Activated CD4-positive, alpha-beta memory T cell treated with anti-CD3 and anti-CD28 coated beads, Interleukin-2, amount 10 ng/mL, durations not matched to agents 7 days and 5 days (primary cell): ENCODE measurements around the gene CDRT4. TPM values are rescaled to one million over a fixed set of nuclear protein-coding genes. Genes with fewer than 3 reads are reported as not detected.

ENCODE experiments used
- CTCF ChIA-PET: fragments of 350-600 bp; sonication (Branson Sonifier 250); formaldehyde crosslinking; loops from one replicate; lab custom pipeline; 2021; ENCODE audit warnings: antibody characterized with exemption, inconsistent platforms; lab: Charles Lee
- POLR2A ChIA-PET: fragments of 350-600 bp; sonication (Branson Sonifier 250); formaldehyde crosslinking; loops from one replicate; lab custom pipeline; 2021; ENCODE audit warnings: antibody characterized with exemption; lab: Charles Lee
- DNase-seq: peaks from one replicate; pipeline ENCODE4 v3.0.0-alpha.2; 2020
- H3K27ac Mint-ChIP-seq: one replicate; pipeline ENCODE4 v1.8.0; 2021; ENCODE audit warnings: mild to moderate bottlenecking, mixed read lengths
- H3K27me3 Mint-ChIP-seq: one replicate; pipeline ENCODE4 v1.8.0; 2021; ENCODE audit warnings: mixed read lengths
- H3K36me3 Mint-ChIP-seq: one replicate; pipeline ENCODE4 v1.8.0; 2021; ENCODE audit warnings: low read depth, mixed read lengths
- H3K4me1 Mint-ChIP-seq: one replicate; pipeline ENCODE4 v1.8.0; 2021; ENCODE audit warnings: mixed read lengths
- H3K4me3 Mint-ChIP-seq: one replicate; pipeline ENCODE4 v1.8.0; 2021; ENCODE audit warnings: mild to moderate bottlenecking, mixed read lengths
- H3K9me3 Mint-ChIP-seq: one replicate; pipeline ENCODE4 v1.8.0; 2021; ENCODE audit warnings: mixed read lengths
- total RNA-seq, 2 experiments: library from RNA; stranded (reverse); gene quantifications; one replicate each; pipeline ENCODE4 v1.2.3, GENCODE V29; 2021

Gene CDRT4
- total RNA-seq, 2 experiments from 2014 or later, result 5.1 to 5.3 TPM

DNA sequence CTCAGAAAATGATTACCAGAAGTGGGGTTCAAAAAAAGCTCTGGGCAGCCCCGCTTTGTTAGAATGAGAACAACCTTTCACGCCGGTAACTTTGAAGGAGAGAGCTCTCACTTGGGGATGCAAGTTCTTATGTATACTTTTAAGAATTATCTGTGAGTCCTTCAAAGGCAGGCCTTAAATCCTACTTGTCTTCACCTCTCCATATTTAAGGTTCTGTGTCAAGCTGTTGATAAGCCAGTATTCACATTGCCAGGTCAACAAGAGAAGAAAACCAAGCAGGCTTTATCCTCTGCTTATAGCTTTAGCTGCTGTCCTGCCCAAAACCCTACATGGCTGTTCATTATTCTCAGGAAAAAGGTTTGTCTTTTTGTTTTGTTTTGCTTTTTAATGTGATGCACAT, 42.9 kb downstream of the CDRT4 start:
- POLR2A ChIA-PET, result no interaction called here
- Mint-ChIP-seq H3K4me3 (no peak overlapping the region), H3K9me3 (no peaks in the 10 kb centered on the region), H3K27ac (no peak overlapping the region), H3K27me3 (peaks cover 1% of the 10 kb centered on the region), H3K36me3 (no peaks in the 10 kb centered on the region), H3K4me1 (no peaks in the 10 kb centered on the region)
- CTCF ChIA-PET, result no interaction called here
- DNase-seq, result no peak

DNA sequence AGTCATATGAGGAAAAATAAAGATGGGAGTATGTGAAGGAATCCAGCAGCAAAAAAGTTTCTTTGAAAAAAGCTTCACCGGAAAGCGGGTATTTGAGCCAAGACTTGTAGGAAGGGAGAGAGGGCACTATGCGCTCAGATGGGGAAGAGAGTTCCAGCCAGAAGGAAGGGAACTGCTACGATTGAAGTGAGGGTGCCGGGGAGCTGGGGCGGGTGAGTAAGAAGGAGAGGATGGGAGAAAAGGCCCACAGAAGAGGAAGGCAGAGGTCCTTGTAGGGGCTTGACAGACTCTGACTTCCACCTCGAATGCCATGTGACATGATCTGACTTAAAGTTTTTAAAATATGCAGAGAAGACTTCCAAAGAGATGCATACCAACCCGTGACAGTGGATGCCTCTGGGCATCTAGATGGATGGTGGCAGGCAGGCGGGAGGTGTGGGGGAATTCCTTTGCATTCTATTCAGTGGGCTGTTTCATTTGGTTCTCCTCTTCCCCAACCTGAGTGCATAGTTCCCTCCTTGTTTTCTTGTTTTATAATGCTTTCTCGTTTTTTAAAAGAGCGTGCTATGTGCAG, 44.9 kb downstream of the CDRT4 start:
- H3K27me3 Mint-ChIP-seq, result no peaks in the 10 kb centered on the region
- POLR2A ChIA-PET, result no interaction called here
- no peak for DNase-seq
- no peaks in the 10 kb centered on the region for H3K9me3 Mint-ChIP-seq
- CTCF ChIA-PET, result no interaction called here
- H3K4me3 Mint-ChIP-seq, result no peak overlapping the region
- no peak overlapping the region for H3K27ac Mint-ChIP-seq
- no peaks in the 10 kb centered on the region for H3K36me3 Mint-ChIP-seq
- no peaks in the 10 kb centered on the region for H3K4me1 Mint-ChIP-seq

GRCh38 chr17:15418781-15419180, 48.6 kb downstream of the CDRT4 start:
- CTCF ChIA-PET, result no interaction called here
- POLR2A ChIA-PET, result no interaction called here

GRCh38 chr17:15414532-15415306, 52.7 kb downstream of the CDRT4 start:
- POLR2A ChIA-PET, result no interaction called here
- H3K4me3 Mint-ChIP-seq, result no peak overlapping the region
- H3K9me3 Mint-ChIP-seq, result no peaks in the 10 kb centered on the region
- H3K27me3 Mint-ChIP-seq, result no peaks in the 10 kb centered on the region
- CTCF ChIA-PET, result no interaction called here
- no peaks in the 10 kb centered on the region for H3K36me3 Mint-ChIP-seq
- H3K27ac Mint-ChIP-seq, result no peak overlapping the region
- H3K4me1 Mint-ChIP-seq, result no peaks in the 10 kb centered on the region
- no peak for DNase-seq

More at GRCh38 chr17:15418781-15419180, 48.6 kb downstream of the CDRT4 start:
- H3K36me3 Mint-ChIP-seq, result no peaks in the 10 kb centered on the region
- no peak overlapping the region for H3K27ac Mint-ChIP-seq
- no peaks in the 10 kb centered on the region for H3K9me3 Mint-ChIP-seq
- H3K4me1 Mint-ChIP-seq, result no peaks in the 10 kb centered on the region
- H3K4me3 Mint-ChIP-seq, result no peak overlapping the region
- DNase-seq, result no peak
- H3K27me3 Mint-ChIP-seq, result no peaks in the 10 kb centered on the region

GRCh38 chr17:15413101-15413771, 54.2 kb downstream of the CDRT4 start:
- ChIA-PET CTCF (no interaction called here), POLR2A (interaction anchor here (0.5 kb wide), 1 partner anchor 272 kb away, joined by 3 read pairs; no protein-coding TSS in a partner anchor)

DNA sequence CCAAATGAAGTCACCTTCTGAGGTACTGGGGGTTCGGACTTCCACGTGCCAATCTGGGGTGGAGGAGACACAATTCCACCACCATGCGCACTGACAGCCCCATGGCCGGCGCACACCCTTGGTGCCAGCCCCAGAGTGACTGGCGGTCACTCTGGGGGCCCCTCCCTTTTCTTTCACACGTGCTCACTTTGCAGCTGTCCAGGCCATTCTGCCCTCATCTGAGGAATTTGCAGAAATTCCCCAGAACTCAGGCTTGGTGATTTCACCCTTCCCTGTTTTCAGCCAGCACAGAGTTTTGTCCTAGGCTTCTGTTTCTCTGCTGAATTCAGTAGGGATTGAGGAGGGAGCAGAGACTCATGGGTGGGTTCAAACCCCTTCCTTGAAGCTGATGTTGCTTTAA, 54.8 kb downstream of the CDRT4 start:
- H3K4me3 Mint-ChIP-seq, result no peak overlapping the region
- H3K27me3 Mint-ChIP-seq, result no peaks in the 10 kb centered on the region
- no peak for DNase-seq
- no peaks in the 10 kb centered on the region for H3K9me3 Mint-ChIP-seq
- POLR2A ChIA-PET, result interaction anchor here (0.5 kb wide), 1 partner anchor 273 kb away, joined by 3 read pairs; no protein-coding TSS in a partner anchor
- no peaks in the 10 kb centered on the region for H3K4me1 Mint-ChIP-seq
- CTCF ChIA-PET, result no interaction called here
- H3K27ac Mint-ChIP-seq, result no peak overlapping the region
- no peaks in the 10 kb centered on the region for H3K36me3 Mint-ChIP-seq

More at GRCh38 chr17:15413101-15413771, 54.2 kb downstream of the CDRT4 start:
- Mint-ChIP-seq H3K4me3 (no peak overlapping the region), H3K27me3 (no peaks in the 10 kb centered on the region), H3K27ac (no peak overlapping the region), H3K36me3 (no peaks in the 10 kb centered on the region), H3K4me1 (no peaks in the 10 kb centered on the region), H3K9me3 (no peaks in the 10 kb centered on the region)
- DNase-seq, result no peak

DNA sequence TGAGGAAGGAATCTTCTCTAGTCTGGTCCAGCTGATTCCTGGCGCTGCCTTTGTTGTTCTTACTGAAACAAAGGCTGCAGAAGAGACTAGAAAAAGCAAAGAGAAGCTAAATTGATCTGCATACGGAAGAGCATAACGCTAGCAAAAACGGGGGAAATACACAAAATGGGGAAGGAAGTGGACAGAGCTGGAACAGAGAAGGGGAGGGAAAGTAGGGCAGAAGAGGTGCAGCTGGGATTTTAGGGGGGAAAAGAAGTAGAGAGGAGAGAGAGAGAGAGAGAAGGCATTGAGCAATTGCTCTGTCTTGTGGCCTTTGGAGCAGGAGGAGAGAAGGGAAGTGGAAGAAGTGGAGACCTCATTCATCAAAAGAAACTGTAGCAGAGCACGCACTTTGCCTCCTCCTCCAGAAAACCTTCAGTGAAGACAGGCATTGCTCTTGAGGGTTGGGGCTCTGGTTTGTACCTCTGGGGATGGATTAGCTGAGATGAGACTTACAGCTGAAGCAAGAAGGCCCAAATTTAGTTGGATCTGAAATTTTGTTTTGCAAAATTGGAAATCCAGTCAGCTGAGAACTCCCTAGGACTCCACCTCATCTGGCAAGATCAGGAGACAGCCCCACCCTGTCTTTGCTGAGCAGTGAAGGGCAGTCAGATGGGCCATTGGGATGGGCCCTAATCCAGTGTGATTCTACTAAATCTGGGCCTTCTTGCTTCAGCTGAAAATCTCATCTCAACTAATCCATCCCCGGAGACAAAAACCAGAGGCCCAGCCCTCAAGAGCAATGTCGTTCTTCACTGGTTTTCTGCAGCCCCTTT, 55.8 kb downstream of the CDRT4 start:
- Mint-ChIP-seq H3K4me3 (no peak overlapping the region), H3K4me1 (no peaks in the 10 kb centered on the region)

DNA sequence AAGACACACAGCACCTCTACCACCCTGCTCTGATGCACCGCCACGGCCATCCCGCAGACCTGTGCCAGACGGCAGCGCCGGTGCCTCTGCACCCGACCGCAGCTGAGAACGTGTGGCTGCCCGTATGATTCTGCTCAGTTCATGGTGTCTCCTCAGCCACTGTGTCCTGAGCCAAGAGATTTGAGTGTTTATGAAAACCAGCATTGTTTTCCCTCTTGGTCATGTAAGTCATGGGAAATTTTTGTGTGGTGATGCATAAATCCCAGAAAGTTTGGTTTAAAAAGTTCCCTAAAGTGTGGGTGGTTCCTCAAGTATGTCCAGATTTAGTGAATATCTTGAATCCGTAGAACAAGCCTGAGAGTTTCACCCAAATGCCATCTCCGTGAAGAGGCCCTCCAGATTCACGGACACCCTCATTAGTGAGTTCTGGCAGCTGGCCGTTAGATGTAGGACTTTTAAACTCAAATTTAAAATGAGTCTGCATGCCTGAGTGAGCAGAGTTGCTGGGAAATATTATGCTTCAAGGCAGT, 57.6 kb downstream of the CDRT4 start:
- H3K4me3 Mint-ChIP-seq, result no peak overlapping the region
- no peak for DNase-seq
- H3K27me3 Mint-ChIP-seq, result no peaks in the 10 kb centered on the region
- ChIA-PET POLR2A (no interaction called here), CTCF (no interaction called here)
- no peak overlapping the region for H3K27ac Mint-ChIP-seq
- H3K36me3 Mint-ChIP-seq, result no peaks in the 10 kb centered on the region
- no peaks in the 10 kb centered on the region for H3K9me3 Mint-ChIP-seq
- no peaks in the 10 kb centered on the region for H3K4me1 Mint-ChIP-seq

More for the DNA sequence above, 55.8 kb downstream of the CDRT4 start:
- POLR2A ChIA-PET, result no interaction called here
- Mint-ChIP-seq H3K27me3 (no peaks in the 10 kb centered on the region), H3K27ac (no peak overlapping the region), H3K36me3 (no peaks in the 10 kb centered on the region), H3K9me3 (no peaks in the 10 kb centered on the region)
- CTCF ChIA-PET, result no interaction called here
- DNase-seq, result no peak

DNA sequence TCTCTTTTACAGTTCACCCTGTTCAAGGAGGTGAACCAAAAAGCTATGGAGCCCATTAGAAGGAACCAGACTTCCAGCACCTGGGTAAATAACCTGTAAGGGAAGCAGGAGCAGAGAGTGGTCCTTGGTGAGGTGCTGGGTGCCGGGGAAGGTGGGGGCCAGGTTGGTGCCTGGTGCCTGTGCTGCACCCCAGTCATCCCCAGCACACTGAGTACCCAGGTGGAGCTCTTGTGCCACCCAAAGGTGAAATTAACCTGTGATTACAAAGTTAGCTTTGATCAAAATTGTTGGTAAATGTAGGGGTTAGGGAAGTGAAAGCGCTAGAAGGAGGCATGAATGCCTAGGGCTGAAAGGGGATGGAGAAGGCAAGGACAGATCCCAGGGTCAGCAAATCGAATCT, 58.6 kb downstream of the CDRT4 start:
- Mint-ChIP-seq H3K9me3 (no peaks in the 10 kb centered on the region), H3K27ac (no peak overlapping the region), H3K4me1 (no peaks in the 10 kb centered on the region), H3K36me3 (no peaks in the 10 kb centered on the region), H3K27me3 (no peaks in the 10 kb centered on the region), H3K4me3 (no peak overlapping the region)
- POLR2A ChIA-PET, result no interaction called here
- CTCF ChIA-PET, result no interaction called here
- DNase-seq, result no peak

- no peak overlapping the region for H3K4me3 Mint-ChIP-seq
- no peak overlapping the region for H3K27ac Mint-ChIP-seq
- H3K4me1 Mint-ChIP-seq, result no peaks in the 10 kb centered on the region
- CTCF ChIA-PET, result no interaction called here
- H3K9me3 Mint-ChIP-seq, result no peaks in the 10 kb centered on the region
- no peaks in the 10 kb centered on the region for H3K36me3 Mint-ChIP-seq
- POLR2A ChIA-PET, result no interaction called here
- no peak for DNase-seq
- H3K27me3 Mint-ChIP-seq, result no peaks in the 10 kb centered on the region
Observed at GRCh38 chr17:15406081-15406480, 61.3 kb downstream of the CDRT4 start.

GRCh38 chr17:15405058-15405415, 62.4 kb downstream of the CDRT4 start:
- no peaks in the 10 kb centered on the region for H3K9me3 Mint-ChIP-seq
- no peak overlapping the region for H3K27ac Mint-ChIP-seq
- no peaks in the 10 kb centered on the region for H3K36me3 Mint-ChIP-seq
- POLR2A ChIA-PET, result no interaction called here
- no peaks in the 10 kb centered on the region for H3K4me1 Mint-ChIP-seq
- H3K4me3 Mint-ChIP-seq, result no peak overlapping the region
- no peaks in the 10 kb centered on the region for H3K27me3 Mint-ChIP-seq
- CTCF ChIA-PET, result no interaction called here
- no peak for DNase-seq

DNA sequence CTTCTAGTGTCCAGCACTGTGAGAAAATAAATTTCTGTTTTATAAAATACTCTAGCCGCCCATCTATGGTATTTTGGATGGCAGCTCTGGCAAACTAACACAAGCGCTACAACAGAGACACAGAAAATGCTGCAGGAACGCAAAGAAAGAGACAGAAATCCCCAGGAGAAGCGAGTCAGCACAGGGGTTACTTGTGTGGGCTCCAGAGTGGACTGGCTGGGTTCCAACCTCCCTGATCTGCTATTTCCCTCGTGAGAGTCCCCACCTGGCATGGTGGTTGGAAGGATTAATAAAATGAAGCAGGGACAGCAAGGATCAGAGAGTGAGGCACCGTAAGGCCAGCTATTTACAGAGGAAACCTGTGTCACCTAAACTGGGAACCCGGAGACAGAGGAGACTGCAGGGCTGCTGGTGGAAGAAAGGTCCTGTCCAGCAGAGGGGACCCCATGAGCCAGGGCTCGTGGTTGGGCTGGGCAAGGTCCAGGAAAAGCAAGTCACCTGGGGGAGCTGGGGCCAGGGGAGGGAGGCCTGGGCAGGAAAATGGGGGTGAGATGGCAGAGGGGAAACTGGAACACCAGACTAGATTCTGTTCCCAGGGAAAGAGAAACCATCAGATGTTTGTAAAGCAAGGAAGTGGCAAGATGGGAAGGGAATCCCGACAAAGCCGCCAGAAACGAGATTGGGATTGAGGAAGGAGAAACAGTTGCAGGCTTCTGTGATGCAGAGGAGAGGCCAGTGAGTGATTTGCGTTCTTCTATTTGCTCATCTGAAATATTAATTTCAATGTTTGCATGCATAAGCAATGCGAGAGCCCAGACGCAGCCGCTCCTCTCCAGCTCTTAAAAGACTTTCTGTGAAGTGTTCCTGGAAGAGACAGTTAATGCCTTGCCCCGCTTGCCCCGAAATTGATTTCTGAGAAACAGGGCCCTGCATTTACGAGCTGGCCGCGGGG, 63.0 kb downstream of the CDRT4 start:
- Mint-ChIP-seq H3K9me3 (no peaks in the 10 kb centered on the region), H3K4me3 (no peak overlapping the region), H3K27ac (no peak overlapping the region), H3K36me3 (no peaks in the 10 kb centered on the region), H3K27me3 (no peaks in the 10 kb centered on the region), H3K4me1 (no peaks in the 10 kb centered on the region)
- no peak for DNase-seq
- POLR2A ChIA-PET, result no interaction called here
- CTCF ChIA-PET, result no interaction called here
